Trophoblast cell (in vitro differentiated cells and primary cell): Measurements from ENCODE around the gene ADCY2.

ENCODE experiments used
- DNase-seq, 2 donors: peaks; one replicate each; pipeline ENCODE4 v3.0.0-alpha.2; 2016
- H2AFZ ChIP-seq: 2 replicates; pipeline ENCODE4 v1.6.1; 2013; ENCODE audit warnings: low read length, moderate library complexity, mild to moderate bottlenecking; ENCODE audit not compliant: insufficient read depth, poor library complexity
- H2AK5ac ChIP-seq: 2 replicates; pipeline ENCODE4 v1.6.1; 2013; ENCODE audit warnings: mild to moderate bottlenecking, low read length
- H2BK120ac ChIP-seq: 2 replicates; pipeline ENCODE4 v1.6.1; 2013; ENCODE audit warnings: low read length, mild to moderate bottlenecking, moderate library complexity; ENCODE audit not compliant: insufficient read depth, poor library complexity
- H2BK12ac ChIP-seq: 2 replicates; pipeline ENCODE4 v1.6.1; 2013; ENCODE audit warnings: mild to moderate bottlenecking, low read length, moderate library complexity
- H2BK5ac ChIP-seq: 2 replicates; pipeline ENCODE4 v1.6.1; 2013; ENCODE audit warnings: low read length, low read depth, moderate library complexity, mild to moderate bottlenecking; ENCODE audit not compliant: poor library complexity
- H3K14ac ChIP-seq: 2 replicates; pipeline ENCODE4 v1.6.1; 2013; ENCODE audit warnings: mild to moderate bottlenecking, low read length
- H3K18ac ChIP-seq: 2 replicates; pipeline ENCODE4 v1.6.1; 2013; ENCODE audit warnings: mild to moderate bottlenecking, low read length
- H3K23ac ChIP-seq: 2 replicates; pipeline ENCODE4 v1.6.1; 2013; ENCODE audit warnings: low read length
- H3K27ac ChIP-seq: 2 replicates; pipeline ENCODE4 v1.5.1; 2013; ENCODE audit warnings: low read depth, mild to moderate bottlenecking, inconsistent platforms, low read length, moderate library complexity
- H3K27me3 ChIP-seq: 2 replicates; pipeline ENCODE4 v1.6.1; 2013; ENCODE audit warnings: inconsistent platforms, mild to moderate bottlenecking, low read length, moderate library complexity; ENCODE audit not compliant: insufficient read depth
- H3K36me3 ChIP-seq, 2 experiments: 1 replicate in 1 of 2; 2 replicates in 1 of 2; pipeline ENCODE4 v1.6.1; 2013; ENCODE audit warnings: low read length in 2 of 2, mild to moderate bottlenecking in 2 of 2, moderate library complexity in 1 of 2; ENCODE audit not compliant: insufficient read depth in 2 of 2, control insufficient read depth in 1 of 2
- H3K4ac ChIP-seq: 2 replicates; pipeline ENCODE4 v1.6.1; 2013; ENCODE audit warnings: low read depth, mild to moderate bottlenecking, low read length, moderate library complexity
- H3K4me1 ChIP-seq, 2 experiments: 1 replicate in 1 of 2; 2 replicates in 1 of 2; pipeline ENCODE4 v1.6.1; 2013; ENCODE audit warnings: low read length in 2 of 2, mild to moderate bottlenecking in 2 of 2, moderate library complexity in 1 of 2; ENCODE audit not compliant: insufficient read depth in 2 of 2, control insufficient read depth in 1 of 2
- H3K4me2 ChIP-seq: 2 replicates; pipeline ENCODE4 v1.6.1; 2013; ENCODE audit warnings: inconsistent platforms, mild to moderate bottlenecking, low read length, moderate library complexity
- H3K4me3 ChIP-seq: 2 replicates; pipeline ENCODE4 v1.5.1; 2013; ENCODE audit warnings: mild to moderate bottlenecking, low read depth, low read length, inconsistent platforms
- H3K79me1 ChIP-seq: one replicate; pipeline ENCODE4 v1.6.1; 2013; ENCODE audit warnings: low read length
- H3K79me2 ChIP-seq: 2 replicates; pipeline ENCODE4 v1.6.1; 2013; ENCODE audit warnings: low read length, mild to moderate bottlenecking; ENCODE audit not compliant: control insufficient read depth, insufficient read depth, poor library complexity
- H3K9ac ChIP-seq: 2 replicates; pipeline ENCODE4 v1.6.1; 2013; ENCODE audit warnings: mild to moderate bottlenecking, low read length
- H3K9me3 ChIP-seq: 2 replicates; pipeline ENCODE4 v1.6.1; 2013; ENCODE audit warnings: low read depth, mild to moderate bottlenecking, control low read depth, inconsistent platforms, low read length; ENCODE audit not compliant: insufficient read depth
- H4K12ac ChIP-seq: 2 replicates; pipeline ENCODE4 v1.6.1; 2013; ENCODE audit warnings: low read depth, mild to moderate bottlenecking, low read length, moderate library complexity
- H4K8ac ChIP-seq: 2 replicates; pipeline ENCODE4 v1.6.1; 2013; ENCODE audit warnings: low read depth, mild to moderate bottlenecking, low read length, moderate library complexity
- H4K91ac ChIP-seq: one replicate; pipeline ENCODE4 v1.6.1; 2013; ENCODE audit warnings: low read depth, mild to moderate bottlenecking, low read length, moderate library complexity
- WGBS: extraction: QIAGEN DNeasy Blood & Tissue Kit; methylation state at CpG from one replicate; pipeline ENCODE4 v1.1.7; 2013; ENCODE audit warnings: missing lambda C conversion rate; ENCODE audit not compliant: insufficient read length, insufficient coverage; ENCODE audit errors: extremely low coverage; 5-methylcytosine and 5-hydroxymethylcytosine counted together

ADCY2 gene

DNA sequence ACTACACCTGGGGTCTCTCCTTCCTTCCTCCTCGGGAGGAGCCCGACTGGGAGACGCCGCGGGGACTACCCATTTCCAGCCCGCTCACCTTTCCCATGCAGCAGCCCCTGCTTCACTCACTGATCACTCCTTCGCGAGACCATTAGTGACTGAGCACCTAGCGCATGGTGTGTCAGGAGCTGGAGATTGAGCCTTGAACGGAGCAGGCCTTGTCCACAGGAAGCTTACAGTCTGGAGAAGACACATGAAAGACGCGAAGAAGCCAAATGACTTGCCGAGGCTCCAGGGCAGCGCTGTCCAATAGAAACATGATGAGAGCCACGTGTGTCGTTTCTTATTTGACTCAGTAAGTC lies 455.3 kb downstream of the ADCY2 start:
- Histone ChIP-seq H3K27ac (no peak overlapping the region), H3K14ac (no peak overlapping the region), H2AK5ac (no peak overlapping the region), H3K79me1 (peaks cover 3% of the 10 kb centered on the region), H3K4me2 (peak overlapping the region; percentile 67), H3K36me3 (no peaks in the 10 kb centered on the region), H2BK5ac (no peak overlapping the region), H3K4me1 (peaks cover 4 to 14% of the 10 kb centered on the region in 2 experiments), H2BK12ac (no peak overlapping the region), H3K79me2 (no peaks in the 10 kb centered on the region), H4K12ac (no peak overlapping the region), H3K9ac (no peak overlapping the region), H2AFZ (peak overlapping the region; percentile 80), H2BK120ac (no peak overlapping the region), H3K4ac (no peak overlapping the region), H3K18ac (no peak overlapping the region), H3K27me3 (no peaks in the 10 kb centered on the region), H3K4me3 (peak overlapping the region; percentile 90), H3K9me3 (peaks cover 5% of the 10 kb centered on the region), H4K91ac (no peak overlapping the region), H3K23ac (no peak overlapping the region), H4K8ac (peak overlapping the region; percentile 13)
- WGBS = no CpG with 5 or more reads among the region's 16 CpGs
- DNase-seq = no peak

DNA sequence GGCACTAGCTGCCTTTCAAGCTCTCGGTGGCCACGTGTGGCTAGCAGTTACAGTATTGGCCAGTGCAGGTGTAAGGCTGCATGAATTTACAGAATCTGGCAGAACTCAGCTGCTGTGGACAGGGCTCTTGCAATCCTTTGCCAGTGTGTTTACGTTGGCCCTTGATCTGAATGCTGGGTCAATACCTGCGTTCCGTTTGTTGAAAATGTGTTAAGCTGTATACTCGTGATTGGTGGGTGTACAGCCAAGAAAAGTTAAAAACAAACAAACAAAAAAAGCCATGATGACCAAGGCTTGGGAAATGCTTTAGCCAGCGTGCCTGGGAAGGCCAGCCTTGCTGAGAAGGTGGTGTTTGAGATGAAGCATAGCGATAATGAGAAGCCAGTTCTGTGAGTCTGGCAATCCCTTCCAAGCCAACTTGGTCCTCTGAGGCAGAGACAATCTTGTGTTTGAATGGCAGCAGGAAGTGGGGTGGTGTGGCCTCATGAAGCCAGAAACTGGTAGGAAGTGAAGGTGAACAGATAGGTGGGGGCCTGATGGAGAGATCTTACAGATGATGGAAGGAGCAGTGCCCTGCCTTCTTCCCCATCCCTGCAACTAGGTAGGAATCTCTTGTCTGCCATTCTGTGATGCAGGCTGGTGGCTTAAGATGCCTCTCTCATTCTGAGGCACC lies 455.8 kb downstream of the ADCY2 start:
- no peaks in the 10 kb centered on the region for H3K36me3 ChIP-seq
- peaks cover 5% of the 10 kb centered on the region for H3K9me3 ChIP-seq
- no peak overlapping the region for H3K23ac ChIP-seq
- H3K4me3 ChIP-seq = no peak overlapping the region
- H3K79me1 ChIP-seq = peaks cover 3% of the 10 kb centered on the region
- no CpG with 5 or more reads among the region's 8 CpGs for WGBS
- no peak overlapping the region for H2BK5ac ChIP-seq
- no peak overlapping the region for H2AK5ac ChIP-seq
- H3K79me2 ChIP-seq = no peaks in the 10 kb centered on the region
- no peak overlapping the region for H4K8ac ChIP-seq
- H4K12ac ChIP-seq = no peak overlapping the region
- peaks cover 4 to 14% of the 10 kb centered on the region in 2 experiments for H3K4me1 ChIP-seq
- H4K91ac ChIP-seq = no peak overlapping the region
- no peak overlapping the region for H2BK12ac ChIP-seq
- peak; percentile 78 to 88 for DNase-seq
- H2BK120ac ChIP-seq = no peak overlapping the region
- H3K18ac ChIP-seq = no peak overlapping the region
- no peak overlapping the region for H3K14ac ChIP-seq
- no peak overlapping the region for H3K9ac ChIP-seq
- H3K27ac ChIP-seq = no peak overlapping the region
- H2AFZ ChIP-seq = no peak overlapping the region
- H3K4ac ChIP-seq = no peak overlapping the region
- no peaks in the 10 kb centered on the region for H3K27me3 ChIP-seq
- no peak overlapping the region for H3K4me2 ChIP-seq

DNA sequence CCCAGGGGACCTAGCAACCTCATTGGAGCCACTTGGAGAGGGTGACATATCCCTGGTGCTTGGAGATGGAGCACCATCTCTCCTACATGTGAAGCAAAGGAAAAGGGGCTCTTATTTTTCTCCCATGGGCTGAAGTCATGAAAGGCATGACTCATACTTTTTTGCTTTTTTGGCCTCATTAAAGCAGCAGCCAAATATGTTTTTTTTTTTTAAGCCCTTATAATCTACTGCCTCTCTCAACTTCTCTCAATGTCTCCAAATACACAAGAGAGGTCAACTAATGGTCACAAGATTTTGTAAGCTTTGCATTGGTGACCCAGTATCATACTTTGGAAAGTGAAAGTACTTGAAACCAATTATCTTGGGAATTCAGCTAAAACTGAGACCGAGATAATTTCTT lies 456.6 kb downstream of the ADCY2 start:
- Histone ChIP-seq H4K91ac (no peak overlapping the region), H3K14ac (no peak overlapping the region), H2BK12ac (no peak overlapping the region), H3K4me2 (no peak overlapping the region), H2AK5ac (no peak overlapping the region), H3K23ac (no peak overlapping the region), H3K4ac (no peak overlapping the region), H2AFZ (no peak overlapping the region), H4K12ac (no peak overlapping the region), H3K27ac (no peak overlapping the region), H3K4me3 (no peak overlapping the region), H3K4me1 (peaks cover 4 to 14% of the 10 kb centered on the region in 2 experiments), H3K9ac (no peak overlapping the region), H3K79me1 (peaks cover 3% of the 10 kb centered on the region), H3K79me2 (no peaks in the 10 kb centered on the region), H3K9me3 (peaks cover 5% of the 10 kb centered on the region), H3K36me3 (no peaks in the 10 kb centered on the region), H4K8ac (no peak overlapping the region), H2BK120ac (no peak overlapping the region), H2BK5ac (no peak overlapping the region), H3K27me3 (no peaks in the 10 kb centered on the region), H3K18ac (no peak overlapping the region)
- no CpG with 5 or more reads among the region's 1 CpG for WGBS
- peak in 1 of 2 donors; percentile 4 for DNase-seq

DNA sequence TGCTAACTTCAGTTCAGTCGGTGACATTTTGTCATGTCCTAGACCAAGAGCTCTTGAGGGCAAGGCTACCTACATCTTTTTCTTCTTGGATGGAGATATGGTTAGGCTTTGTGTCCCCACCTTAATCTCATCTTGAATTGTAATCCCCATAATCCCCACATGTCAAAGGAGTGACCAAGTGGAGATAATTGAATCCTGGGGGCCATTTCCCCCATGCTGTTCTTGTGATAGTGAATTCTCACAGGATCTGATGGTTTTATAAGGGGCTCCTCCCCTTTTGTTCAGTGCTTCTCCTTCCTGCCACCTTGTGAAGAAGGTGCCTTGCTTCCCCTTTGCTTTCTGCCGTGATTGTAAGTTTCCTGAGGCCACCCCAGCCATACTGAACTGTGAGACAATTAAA lies 457.1 kb downstream of the ADCY2 start:
- Histone ChIP-seq H2AFZ (no peak overlapping the region), H2AK5ac (no peak overlapping the region), H2BK12ac (no peak overlapping the region), H4K91ac (no peak overlapping the region), H4K12ac (no peak overlapping the region), H3K4ac (no peak overlapping the region), H3K4me1 (peaks cover 4 to 14% of the 10 kb centered on the region in 2 experiments), H3K36me3 (no peaks in the 10 kb centered on the region), H2BK120ac (no peak overlapping the region), H3K27me3 (no peaks in the 10 kb centered on the region), H3K9me3 (peaks cover 5% of the 10 kb centered on the region), H2BK5ac (no peak overlapping the region), H3K4me2 (no peak overlapping the region), H3K14ac (no peak overlapping the region), H3K79me1 (peaks cover 3% of the 10 kb centered on the region), H3K18ac (no peak overlapping the region), H4K8ac (no peak overlapping the region), H3K27ac (no peak overlapping the region), H3K9ac (no peak overlapping the region), H3K79me2 (no peaks in the 10 kb centered on the region), H3K4me3 (no peak overlapping the region), H3K23ac (no peak overlapping the region)
- WGBS = no CpG with 5 or more reads among the region's 2 CpGs
- no peak for DNase-seq
